Measurements from ENCODE around the gene KIF18B. TPM values are rescaled to one million over a fixed set of nuclear protein-coding genes. Genes with fewer than 3 reads are reported as not detected.

The KIF18B gene
- total RNA-seq, 1 donor, result 0.72 TPM

- Histone ChIP-seq H3K4me1 (ENCODE audit: insufficient read depth, low read length) (peaks cover 12% of the 10 kb centered on the region), H3K79me2 (ENCODE audit: insufficient read depth, low read length) (no peaks in the 10 kb centered on the region), H3K27me3 (ENCODE audit: insufficient read depth, low read length) (peaks cover 16% of the 10 kb centered on the region), H3K36me3 (ENCODE audit: insufficient read depth, low read length) (no peaks in the 10 kb centered on the region), H3K9me3 (ENCODE audit: low read depth, low read length) (no peaks in the 10 kb centered on the region), H2AFZ (ENCODE audit: low read length) (peak overlapping the region; percentile 67), H3K27ac (ENCODE audit: low read depth, low read length) (peak overlapping the region; percentile 43), H3K4me3 (ENCODE audit: insufficient read depth, low read length) (peak overlapping the region; percentile 67), H4K20me1 (ENCODE audit: insufficient read depth, low read length) (no peaks in the 10 kb centered on the region), H3K4me2 (ENCODE audit: insufficient read depth, low read length) (peak overlapping the region; percentile 85)
- TF ChIP-seq, protein P1, sequence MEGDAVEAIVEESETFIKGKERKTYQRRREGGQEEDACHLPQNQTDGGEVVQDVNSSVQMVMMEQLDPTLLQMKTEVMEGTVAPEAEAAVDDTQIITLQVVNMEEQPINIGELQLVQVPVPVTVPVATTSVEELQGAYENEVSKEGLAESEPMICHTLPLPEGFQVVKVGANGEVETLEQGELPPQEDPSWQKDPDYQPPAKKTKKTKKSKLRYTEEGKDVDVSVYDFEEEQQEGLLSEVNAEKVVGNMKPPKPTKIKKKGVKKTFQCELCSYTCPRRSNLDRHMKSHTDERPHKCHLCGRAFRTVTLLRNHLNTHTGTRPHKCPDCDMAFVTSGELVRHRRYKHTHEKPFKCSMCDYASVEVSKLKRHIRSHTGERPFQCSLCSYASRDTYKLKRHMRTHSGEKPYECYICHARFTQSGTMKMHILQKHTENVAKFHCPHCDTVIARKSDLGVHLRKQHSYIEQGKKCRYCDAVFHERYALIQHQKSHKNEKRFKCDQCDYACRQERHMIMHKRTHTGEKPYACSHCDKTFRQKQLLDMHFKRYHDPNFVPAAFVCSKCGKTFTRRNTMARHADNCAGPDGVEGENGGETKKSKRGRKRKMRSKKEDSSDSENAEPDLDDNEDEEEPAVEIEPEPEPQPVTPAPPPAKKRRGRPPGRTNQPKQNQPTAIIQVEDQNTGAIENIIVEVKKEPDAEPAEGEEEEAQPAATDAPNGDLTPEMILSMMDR (IDR thresholded peaks at IDR 0.05; ENCODE audit: extremely low read depth, low read depth, low read length), result no peak
- DNase-seq (ENCODE audit: insufficient read length, low spot score, missing footprints), result no peak
These were observed 33.8 kb upstream of the KIF18B start for GRCh38 chr17:44981221-44981968.

- H3K4me1 ChIP-seq (ENCODE audit: insufficient read depth, low read length), result peaks cover 12% of the 10 kb centered on the region
- no peaks in the 10 kb centered on the region for H3K79me2 ChIP-seq (ENCODE audit: insufficient read depth, low read length)
- no peak for DNase-seq (ENCODE audit: insufficient read length, low spot score, missing footprints)
- no peaks in the 10 kb centered on the region for H4K20me1 ChIP-seq (ENCODE audit: insufficient read depth, low read length)
- peaks cover 12% of the 10 kb centered on the region for H3K27me3 ChIP-seq (ENCODE audit: insufficient read depth, low read length)
- no peak overlapping the region for H3K27ac ChIP-seq (ENCODE audit: low read depth, low read length)
- H3K36me3 ChIP-seq (ENCODE audit: insufficient read depth, low read length), result no peaks in the 10 kb centered on the region
- TF ChIP-seq, protein P1 (IDR thresholded peaks at IDR 0.05; ENCODE audit: extremely low read depth, low read depth, low read length), result no peak
- no peak overlapping the region for H2AFZ ChIP-seq (ENCODE audit: low read length)
- H3K4me3 ChIP-seq (ENCODE audit: insufficient read depth, low read length), result no peak overlapping the region
- H3K9me3 ChIP-seq (ENCODE audit: low read depth, low read length), result no peaks in the 10 kb centered on the region
- no peak overlapping the region for H3K4me2 ChIP-seq (ENCODE audit: insufficient read depth, low read length)
These were observed 31.9 kb upstream of the KIF18B start for GRCh38 chr17:44979426-44979995.

GRCh38 chr17:44978807-44979206, 31.2 kb upstream of the KIF18B start:
- no peak overlapping the region for H2AFZ ChIP-seq (ENCODE audit: low read length)
- peaks cover 12% of the 10 kb centered on the region for H3K27me3 ChIP-seq (ENCODE audit: insufficient read depth, low read length)
- H4K20me1 ChIP-seq (ENCODE audit: insufficient read depth, low read length), result no peaks in the 10 kb centered on the region
- H3K4me2 ChIP-seq (ENCODE audit: insufficient read depth, low read length), result no peak overlapping the region
- no peak for DNase-seq (ENCODE audit: insufficient read length, low spot score, missing footprints)
- no peaks in the 10 kb centered on the region for H3K79me2 ChIP-seq (ENCODE audit: insufficient read depth, low read length)
- H3K36me3 ChIP-seq (ENCODE audit: insufficient read depth, low read length), result no peaks in the 10 kb centered on the region
- TF ChIP-seq, protein P1 (IDR thresholded peaks at IDR 0.05; ENCODE audit: extremely low read depth, low read depth, low read length), result no peak
- no peaks in the 10 kb centered on the region for H3K9me3 ChIP-seq (ENCODE audit: low read depth, low read length)
- H3K4me3 ChIP-seq (ENCODE audit: insufficient read depth, low read length), result no peak overlapping the region
- H3K4me1 ChIP-seq (ENCODE audit: insufficient read depth, low read length), result peaks cover 12% of the 10 kb centered on the region
- H3K27ac ChIP-seq (ENCODE audit: low read depth, low read length), result no peak overlapping the region

DNA sequence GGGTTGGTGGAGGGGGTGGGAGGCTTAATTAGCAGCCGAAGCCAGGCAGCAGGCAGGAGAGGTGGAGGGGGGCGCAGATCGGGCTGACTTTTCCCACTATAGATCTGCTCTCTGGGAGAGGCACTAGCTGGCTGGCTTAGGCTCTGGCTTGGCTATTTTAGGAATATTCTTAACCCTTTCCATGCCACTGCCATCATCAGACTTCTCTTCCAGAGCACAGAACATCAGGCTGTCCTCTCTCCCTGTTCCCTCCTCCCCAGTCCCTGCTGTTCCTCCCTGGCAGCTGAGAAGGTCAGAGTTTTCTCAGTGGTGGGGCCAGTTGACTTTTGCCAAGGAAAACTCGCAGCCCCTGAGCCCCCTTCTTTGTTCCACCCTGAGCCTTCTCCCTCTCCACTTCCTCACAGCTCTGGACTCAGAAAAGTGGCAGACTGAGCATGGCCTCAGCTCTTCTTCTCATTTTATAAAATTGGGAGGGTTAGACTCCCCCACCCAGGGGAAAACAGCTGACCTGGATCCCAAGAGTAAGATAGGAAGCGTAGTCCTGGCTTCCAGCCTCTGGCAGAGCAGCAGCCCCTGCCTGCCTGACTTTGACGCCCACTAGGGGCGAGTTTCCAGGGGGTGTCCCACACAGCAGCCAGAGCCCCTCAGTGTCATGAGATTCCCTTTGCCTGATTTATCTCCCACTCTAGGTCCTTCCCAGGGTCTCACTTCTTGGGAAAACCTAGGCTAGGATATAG, 30.4 kb upstream of the KIF18B start:
- H3K36me3 ChIP-seq (ENCODE audit: insufficient read depth, low read length), result no peaks in the 10 kb centered on the region
- H3K27ac ChIP-seq (ENCODE audit: low read depth, low read length), result no peak overlapping the region
- no peak overlapping the region for H2AFZ ChIP-seq (ENCODE audit: low read length)
- no peaks in the 10 kb centered on the region for H4K20me1 ChIP-seq (ENCODE audit: insufficient read depth, low read length)
- TF ChIP-seq, protein P1 (IDR thresholded peaks at IDR 0.05; ENCODE audit: extremely low read depth, low read depth, low read length), result no peak
- peaks cover 12% of the 10 kb centered on the region for H3K27me3 ChIP-seq (ENCODE audit: insufficient read depth, low read length)
- no peak overlapping the region for H3K4me2 ChIP-seq (ENCODE audit: insufficient read depth, low read length)
- peaks cover 13% of the 10 kb centered on the region for H3K4me1 ChIP-seq (ENCODE audit: insufficient read depth, low read length)
- H3K9me3 ChIP-seq (ENCODE audit: low read depth, low read length), result no peaks in the 10 kb centered on the region
- H3K79me2 ChIP-seq (ENCODE audit: insufficient read depth, low read length), result no peaks in the 10 kb centered on the region
- no peak overlapping the region for H3K4me3 ChIP-seq (ENCODE audit: insufficient read depth, low read length)
- DNase-seq (ENCODE audit: insufficient read length, low spot score, missing footprints), result peak; percentile 80

Data from osteoblast (primary cell).